IPS-20b (cell line): ENCODE results near the gene TOB1.

Source experiments
- H3K27ac ChIP-seq: one replicate; pipeline ENCODE4 v1.5.1; 2013; ENCODE audit warnings: low read length
- H3K27me3 ChIP-seq: 2 replicates; pipeline ENCODE4 v1.6.1; 2013; ENCODE audit warnings: mild to moderate bottlenecking, low read length, inconsistent platforms; ENCODE audit not compliant: insufficient read depth
- H3K36me3 ChIP-seq: 2 replicates; pipeline ENCODE4 v1.6.1; 2013; ENCODE audit warnings: low read depth, mild to moderate bottlenecking, inconsistent platforms, low read length, moderate library complexity; ENCODE audit not compliant: insufficient read depth
- H3K4me1 ChIP-seq: 2 replicates; pipeline ENCODE4 v1.6.1; 2013; ENCODE audit warnings: mild to moderate bottlenecking, control low read depth, inconsistent platforms, low read length, moderate library complexity; ENCODE audit not compliant: insufficient read depth
- H3K4me3 ChIP-seq: 2 replicates; pipeline ENCODE4 v1.5.1; 2013; ENCODE audit warnings: mild to moderate bottlenecking, low read length, inconsistent platforms
- H3K9ac ChIP-seq: 2 replicates; pipeline ENCODE4 v1.6.1; 2013; ENCODE audit warnings: low read depth, mild to moderate bottlenecking, inconsistent platforms, low read length, moderate library complexity
- H3K9me3 ChIP-seq: 2 replicates; pipeline ENCODE4 v1.6.1; 2013; ENCODE audit warnings: mild to moderate bottlenecking, low read depth, low read length, inconsistent platforms; ENCODE audit not compliant: insufficient read depth

Gene TOB1

DNA sequence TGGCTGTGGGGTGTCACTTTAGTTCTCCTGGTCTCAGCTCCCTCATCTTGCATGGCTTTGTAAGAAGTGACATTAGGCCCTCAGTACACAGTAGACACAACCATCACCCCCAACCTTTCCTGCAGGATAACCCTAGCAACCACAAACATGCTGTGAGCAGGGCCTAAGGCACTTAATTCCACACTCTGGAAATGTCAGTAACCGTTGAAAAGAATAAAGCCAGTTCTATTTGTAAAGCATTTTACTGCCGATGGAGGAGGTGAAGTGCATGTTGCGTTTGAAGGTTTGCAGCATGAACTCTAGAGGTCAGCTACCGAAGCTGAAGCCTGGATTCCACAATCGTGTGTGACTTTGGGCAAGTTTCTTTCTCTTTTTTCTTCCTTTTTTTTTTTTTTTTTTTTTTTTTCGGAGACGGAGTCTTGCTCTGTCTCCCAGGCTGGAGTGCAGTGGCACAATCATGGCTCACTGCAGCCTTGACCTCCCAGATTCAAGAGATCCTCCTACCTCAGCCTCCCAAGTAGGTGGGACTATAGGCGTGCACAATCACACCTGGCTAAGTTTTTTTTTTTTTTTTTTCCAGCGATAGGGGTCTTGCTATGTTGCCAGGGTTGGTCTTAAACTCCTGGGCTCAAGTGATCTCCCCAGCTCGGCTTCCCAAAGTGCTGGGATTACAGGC lies 26.1 kb upstream of the TOB1 start:
- no peak overlapping the region for H3K9ac ChIP-seq
- no peak overlapping the region for H3K4me3 ChIP-seq
- no peaks in the 10 kb centered on the region for H3K36me3 ChIP-seq
- H3K4me1 ChIP-seq = peaks cover 17% of the 10 kb centered on the region
- no peak overlapping the region for H3K27ac ChIP-seq
- H3K27me3 ChIP-seq = no peaks in the 10 kb centered on the region
- no peaks in the 10 kb centered on the region for H3K9me3 ChIP-seq

DNA sequence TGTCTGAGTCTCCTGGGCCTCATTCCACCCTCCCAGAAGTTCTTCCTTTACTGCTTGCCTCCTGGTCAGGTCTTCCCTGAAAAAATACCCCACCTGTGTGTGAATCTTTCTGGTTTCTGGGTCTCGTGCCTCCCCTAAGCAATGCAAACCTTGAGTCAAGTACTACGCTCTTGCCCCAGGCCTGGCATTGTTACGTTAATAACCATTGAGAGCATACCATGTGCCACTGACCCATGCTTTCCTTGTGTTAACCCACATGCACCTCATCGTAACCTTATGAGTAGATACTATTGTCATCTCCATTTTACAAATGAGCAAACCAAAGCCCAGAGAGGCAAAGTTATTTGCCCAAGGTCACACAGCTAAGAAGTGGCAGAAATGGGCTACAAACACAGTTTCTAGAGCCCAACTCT lies 25.4 kb upstream of the TOB1 start:
- Histone ChIP-seq H3K27me3 (no peaks in the 10 kb centered on the region), H3K9me3 (no peaks in the 10 kb centered on the region), H3K9ac (peak overlapping the region; percentile 52; the same call in 1 of the 2 replicates), H3K4me3 (0 out of 2 replicates have a peak overlapping the region, but pooled peaks have one; percentile 1), H3K4me1 (peaks cover 17% of the 10 kb centered on the region), H3K36me3 (no peaks in the 10 kb centered on the region), H3K27ac (no peak overlapping the region)

DNA sequence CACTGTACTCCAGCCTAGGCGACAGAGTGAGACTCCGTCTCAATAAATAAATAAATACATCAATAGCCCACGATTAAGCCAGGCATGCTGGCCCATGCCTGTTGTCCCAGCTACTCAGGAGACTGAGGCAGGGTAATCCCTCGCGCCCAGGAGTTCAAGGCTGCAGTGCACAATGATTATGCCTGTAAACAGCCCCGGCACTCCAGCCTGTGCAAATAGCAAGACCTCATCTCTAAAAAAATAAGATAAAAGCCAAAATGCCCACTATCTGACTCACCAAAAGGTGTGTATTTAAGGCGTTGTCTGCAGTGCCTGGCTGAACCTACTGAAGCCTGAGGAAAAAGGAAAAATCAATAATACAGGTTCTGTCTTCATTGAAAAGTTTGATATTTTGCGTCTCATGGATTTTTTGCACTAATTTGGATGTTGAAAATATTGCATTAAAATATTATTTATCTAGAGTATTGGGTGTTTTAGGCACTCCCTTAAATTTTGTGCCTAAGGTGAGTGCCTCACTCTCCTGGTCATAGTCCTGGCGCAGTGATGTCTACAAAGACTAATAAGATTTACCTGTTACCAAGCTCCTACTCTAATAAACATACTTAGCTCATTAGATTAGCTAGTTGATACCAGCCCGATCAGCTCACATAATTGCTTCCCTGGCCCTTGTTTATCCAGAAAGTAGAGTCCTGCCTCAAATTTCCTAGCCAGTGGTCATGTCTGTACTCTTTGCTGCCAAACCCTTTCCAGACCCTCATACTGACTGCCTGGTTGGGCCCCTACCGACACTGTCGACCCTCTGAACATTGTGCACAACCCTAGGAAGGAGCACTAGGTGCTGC lies 24.7 kb upstream of the TOB1 start:
- Histone ChIP-seq H3K36me3 (no peaks in the 10 kb centered on the region), H3K9ac (peak overlapping the region; percentile 52; the same call in 1 of the 2 replicates), H3K4me3 (0 out of 2 replicates have a peak overlapping the region, but pooled peaks have one; percentile 1), H3K9me3 (no peaks in the 10 kb centered on the region), H3K27me3 (no peaks in the 10 kb centered on the region), H3K27ac (no peak overlapping the region), H3K4me1 (peaks cover 17% of the 10 kb centered on the region)

DNA sequence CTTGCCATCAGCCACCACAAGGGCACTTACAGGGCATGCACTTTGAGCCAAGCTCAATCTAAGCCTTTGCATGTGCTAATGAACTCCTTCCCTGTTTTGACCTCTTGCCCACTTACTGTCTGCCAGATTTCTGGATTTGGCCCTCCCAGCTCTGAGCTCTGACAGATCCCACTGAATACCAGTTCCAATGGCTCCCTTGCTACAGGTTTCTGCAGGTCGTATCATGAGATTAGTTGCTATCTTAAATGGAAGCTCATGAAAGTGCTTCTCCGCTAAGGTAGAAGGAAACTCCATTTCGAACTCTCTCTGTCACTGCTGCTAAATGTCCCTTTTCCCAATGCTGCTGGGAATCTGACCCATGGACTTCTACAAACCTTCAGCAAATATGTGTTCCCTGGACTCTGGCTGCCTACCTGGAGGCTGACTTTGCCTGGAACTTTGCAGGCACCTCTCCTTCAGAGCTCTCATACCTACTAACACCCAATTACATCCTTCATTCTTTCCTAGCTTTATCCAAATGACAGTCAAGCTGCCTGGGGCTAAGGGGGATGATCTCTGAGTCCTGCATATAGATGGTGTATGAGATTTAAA lies 23.5 kb upstream of the TOB1 start:
- Histone ChIP-seq H3K27ac (no peak overlapping the region), H3K4me1 (peaks cover 17% of the 10 kb centered on the region), H3K4me3 (no peak overlapping the region), H3K9me3 (no peaks in the 10 kb centered on the region), H3K27me3 (no peaks in the 10 kb centered on the region), H3K9ac (no peak overlapping the region), H3K36me3 (no peaks in the 10 kb centered on the region)

DNA sequence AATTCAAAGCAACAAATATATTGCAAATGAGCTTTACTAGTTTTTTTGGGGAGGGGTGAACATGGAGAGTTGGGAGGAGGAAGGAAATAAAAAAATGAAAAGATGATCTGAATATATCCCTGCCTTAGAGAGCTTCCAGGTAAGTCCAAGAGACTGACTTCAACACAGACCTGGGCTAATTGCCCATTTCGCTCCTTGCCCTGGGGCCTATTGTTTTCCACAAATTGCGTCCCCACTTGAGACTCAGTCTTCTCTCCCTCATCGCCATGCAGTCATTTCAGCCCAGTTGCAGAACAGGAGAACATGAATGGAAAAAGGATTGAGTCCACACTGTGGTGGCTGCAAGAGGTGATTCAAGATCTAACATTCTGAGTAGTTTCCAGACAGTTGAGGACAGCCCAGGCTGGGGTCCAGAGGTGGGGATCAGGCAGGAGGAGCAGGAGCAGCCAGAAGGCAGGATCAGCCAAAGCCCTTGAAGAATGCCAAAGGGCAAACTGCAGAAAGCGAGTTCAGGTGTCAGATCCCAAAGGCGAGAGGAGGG lies 21.6 kb upstream of the TOB1 start:
- Histone ChIP-seq H3K4me3 (no peak overlapping the region), H3K36me3 (no peaks in the 10 kb centered on the region), H3K27ac (no peak overlapping the region), H3K4me1 (peaks cover 14% of the 10 kb centered on the region), H3K9ac (no peak overlapping the region), H3K9me3 (no peaks in the 10 kb centered on the region), H3K27me3 (no peaks in the 10 kb centered on the region)

DNA sequence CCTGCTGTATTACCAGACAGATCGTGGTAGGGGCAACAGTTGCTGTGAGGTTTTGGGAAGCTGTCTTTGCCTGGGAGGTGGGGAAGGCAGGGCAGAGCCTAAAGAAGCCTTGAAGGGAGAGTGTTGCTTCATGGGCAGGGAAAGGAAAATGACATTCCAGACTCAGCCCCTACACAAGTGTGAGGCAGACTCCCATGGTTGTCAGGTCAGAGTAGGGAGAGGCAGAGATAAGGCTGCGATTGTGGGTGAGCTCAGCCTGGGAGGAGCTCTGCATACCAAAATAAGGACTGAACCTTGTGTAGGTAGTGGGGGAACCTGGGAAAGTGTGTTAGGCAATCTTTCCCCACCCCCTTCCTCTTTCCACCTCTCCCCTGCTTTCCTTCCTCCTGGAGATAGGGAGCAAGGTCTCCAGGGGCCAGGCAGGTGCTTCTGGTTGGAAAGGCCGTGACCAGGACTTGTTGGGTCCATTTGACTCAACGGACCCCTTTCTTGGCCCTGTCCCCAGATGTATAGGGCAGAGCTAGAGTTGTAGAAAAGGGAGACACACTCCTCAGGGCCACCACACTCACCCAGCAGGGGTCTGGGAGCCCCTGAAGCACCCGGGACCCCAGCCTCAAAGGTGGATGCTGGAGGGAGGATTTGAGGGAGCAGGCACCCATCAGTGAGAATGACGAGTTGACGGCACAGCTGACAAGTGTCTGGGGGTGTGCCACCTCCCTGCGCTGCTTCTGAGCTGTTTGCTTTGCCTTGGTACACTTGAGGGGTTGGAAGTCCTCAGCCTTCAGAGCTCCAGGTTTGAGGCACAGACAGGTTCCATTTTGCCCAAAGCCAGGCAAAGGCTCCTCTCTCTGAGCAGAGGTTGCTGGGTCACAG lies 18.5 kb upstream of the TOB1 start:
- Histone ChIP-seq H3K27me3 (no peaks in the 10 kb centered on the region), H3K36me3 (no peaks in the 10 kb centered on the region), H3K27ac (no peak overlapping the region), H3K9me3 (peaks cover 4% of the 10 kb centered on the region; the same call in 1 of the 2 replicates), H3K4me1 (peaks cover 3% of the 10 kb centered on the region; the same call in 1 of the 2 replicates), H3K4me3 (no peak overlapping the region), H3K9ac (no peak overlapping the region)

DNA sequence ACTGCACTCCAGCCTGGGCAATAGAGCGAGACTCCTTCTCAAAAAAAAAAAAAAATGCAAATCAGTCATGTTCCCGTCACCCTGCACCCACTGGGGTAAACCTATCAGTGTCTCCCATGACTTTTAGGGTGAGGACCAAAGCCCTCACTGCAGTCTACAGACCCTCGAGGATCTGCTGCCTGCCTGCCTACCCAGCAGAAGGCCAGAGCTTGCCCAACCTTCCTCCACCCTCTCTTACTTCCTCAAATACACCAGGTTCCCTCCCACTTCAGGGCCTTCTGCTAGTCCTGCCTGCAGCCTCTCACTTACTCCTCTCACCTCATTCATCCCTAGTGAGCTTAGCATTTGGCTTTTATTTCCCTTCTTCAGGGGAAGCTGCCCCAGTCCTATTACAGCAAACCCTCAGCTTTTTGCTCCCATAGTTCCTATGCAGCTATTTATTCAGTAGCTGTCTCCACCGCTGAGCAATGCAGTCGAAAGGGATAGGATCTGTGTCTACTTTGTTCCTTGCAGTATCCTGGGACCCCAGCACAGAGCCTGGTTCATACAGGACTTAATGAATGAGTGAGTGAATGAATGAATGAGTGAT lies 17.8 kb upstream of the TOB1 start:
- Histone ChIP-seq H3K4me1 (no peaks in the 10 kb centered on the region), H3K27ac (no peak overlapping the region), H3K4me3 (no peak overlapping the region), H3K36me3 (no peaks in the 10 kb centered on the region), H3K9me3 (peaks cover 4% of the 10 kb centered on the region; the same call in 1 of the 2 replicates), H3K9ac (no peak overlapping the region), H3K27me3 (no peaks in the 10 kb centered on the region)

DNA sequence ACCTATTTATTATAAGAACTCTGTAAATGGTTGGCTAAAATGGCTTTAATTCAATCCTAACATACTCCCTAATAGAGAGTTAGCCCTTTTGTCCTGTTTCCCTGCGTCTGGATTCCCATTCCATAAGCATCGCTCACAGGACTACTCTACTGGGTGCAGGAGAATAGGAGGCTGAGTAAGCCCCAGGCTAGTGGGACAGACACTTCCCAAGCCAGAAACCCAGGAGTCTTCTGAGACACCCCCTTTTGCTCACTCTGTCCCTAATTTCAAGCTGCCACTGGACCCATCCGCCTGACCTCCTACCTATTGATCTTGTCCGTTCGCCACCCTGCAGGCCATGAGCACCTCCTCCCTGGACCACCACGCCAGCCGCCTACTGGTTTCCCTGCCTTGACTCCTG lies 16.7 kb upstream of the TOB1 start:
- Histone ChIP-seq H3K36me3 (no peaks in the 10 kb centered on the region), H3K27ac (no peak overlapping the region), H3K9ac (no peak overlapping the region), H3K4me1 (no peaks in the 10 kb centered on the region), H3K27me3 (no peaks in the 10 kb centered on the region), H3K9me3 (peaks cover 4% of the 10 kb centered on the region; the same call in 1 of the 2 replicates), H3K4me3 (no peak overlapping the region)

DNA sequence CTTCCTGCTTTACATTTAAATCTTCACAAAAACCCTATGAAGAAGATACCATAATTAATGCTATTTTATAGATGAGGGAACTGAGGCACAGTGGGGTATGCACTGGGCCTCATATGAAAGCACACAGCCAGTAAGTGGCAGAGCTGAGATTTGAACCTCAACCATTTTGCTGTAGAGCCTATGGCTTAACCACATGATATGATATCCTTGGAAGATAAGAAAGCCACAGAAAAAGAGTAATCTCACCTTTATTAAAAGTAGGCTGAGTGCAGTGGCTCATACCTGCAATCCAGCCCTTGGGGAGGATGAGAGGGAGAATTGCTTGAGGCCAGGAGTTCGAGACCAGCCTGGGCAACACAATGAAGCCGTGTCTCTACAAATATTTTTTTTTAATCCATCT lies 15.0 kb upstream of the TOB1 start:
- no peaks in the 10 kb centered on the region for H3K36me3 ChIP-seq
- no peak overlapping the region for H3K27ac ChIP-seq
- no peak overlapping the region for H3K4me3 ChIP-seq
- H3K27me3 ChIP-seq = no peaks in the 10 kb centered on the region
- H3K9me3 ChIP-seq = peaks cover 4% of the 10 kb centered on the region; the same call in 1 of the 2 replicates
- no peaks in the 10 kb centered on the region for H3K4me1 ChIP-seq
- H3K9ac ChIP-seq = no peak overlapping the region

DNA sequence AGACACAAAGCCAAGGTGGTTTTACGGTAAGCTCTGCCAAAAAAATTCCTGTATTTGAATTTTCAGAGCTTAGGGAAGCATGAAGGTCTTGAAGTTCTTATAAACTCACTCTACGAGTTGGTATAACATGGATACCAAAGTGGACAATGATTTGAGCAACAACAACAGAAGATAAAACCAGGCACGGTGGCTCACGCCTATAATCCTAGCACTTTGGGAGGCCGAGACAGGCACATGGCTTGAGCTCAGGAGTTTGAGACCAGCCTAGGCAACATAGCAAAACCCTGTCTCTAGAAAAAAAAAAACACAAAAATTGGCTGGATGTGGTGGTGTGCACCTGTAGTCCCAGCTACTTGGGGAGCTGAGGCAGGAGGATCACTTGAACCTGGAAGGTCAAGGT lies 12.9 kb upstream of the TOB1 start:
- Histone ChIP-seq H3K4me3 (no peak overlapping the region), H3K27me3 (no peaks in the 10 kb centered on the region), H3K27ac (no peak overlapping the region), H3K36me3 (no peaks in the 10 kb centered on the region), H3K4me1 (no peaks in the 10 kb centered on the region), H3K9me3 (peaks cover 4% of the 10 kb centered on the region; the same call in 1 of the 2 replicates), H3K9ac (no peak overlapping the region)
